Activated naive CD4-positive, alpha-beta T cell treated with Interleukin-2 at 50 U/mL for 16 hours (primary cell): ENCODE data around the gene LRBA.
"Not testable (repeated sequence)": the region's sequence is repeated elsewhere in the genome, so short reads cannot be mapped to it uniquely, and the experiment has no call there.

Source experiments
- DNase-seq: peaks from one replicate; pipeline ENCODE4 v3.0.0-alpha.2; 2020

The LRBA gene

GRCh38 chr4:150940123-150940522 is 75.0 kb downstream of the LRBA start:
- no peak for DNase-seq

- no peak for DNase-seq
Observed at GRCh38 chr4:150939530-150939929, 75.6 kb downstream of the LRBA start.

- no peak for DNase-seq
Observed at GRCh38 chr4:150938873-150939499, 76.1 kb downstream of the LRBA start.

GRCh38 chr4:150938417-150938816 is 76.7 kb downstream of the LRBA start:
- no peak for DNase-seq

- no peak for DNase-seq
Observed at GRCh38 chr4:150934022-150934421, 81.1 kb downstream of the LRBA start.

- DNase-seq: no peak
Observed at GRCh38 chr4:150931796-150932195, 83.3 kb downstream of the LRBA start.

- DNase-seq: no peak
Observed at GRCh38 chr4:150931005-150931404, 84.1 kb downstream of the LRBA start.

- DNase-seq: no peak
Observed at GRCh38 chr4:150923945-150924344, 91.1 kb downstream of the LRBA start.

- DNase-seq: not testable (repeated sequence)
Observed at GRCh38 chr4:150921486-150921885, 93.6 kb downstream of the LRBA start.

- DNase-seq: not testable (repeated sequence)
Observed at GRCh38 chr4:150918562-150918961, 96.5 kb downstream of the LRBA start.

GRCh38 chr4:150911326-150911725 is 103.8 kb downstream of the LRBA start:
- DNase-seq: no peak

GRCh38 chr4:150909116-150909515 is 106.0 kb downstream of the LRBA start:
- no peak for DNase-seq

- no peak for DNase-seq
Observed at GRCh38 chr4:150906987-150907633, 108.0 kb downstream of the LRBA start.

- DNase-seq: no peak
Observed at GRCh38 chr4:150904671-150905070, 110.4 kb downstream of the LRBA start.

GRCh38 chr4:150903603-150904002 is 111.5 kb downstream of the LRBA start:
- no peak for DNase-seq

- no peak for DNase-seq
Observed at GRCh38 chr4:150896497-150896896, 118.6 kb downstream of the LRBA start.

- DNase-seq: no peak
Observed at GRCh38 chr4:150890246-150890645, 124.8 kb downstream of the LRBA start.

- DNase-seq: no peak
Observed at GRCh38 chr4:150889306-150889705, 125.8 kb downstream of the LRBA start.

- no peak for DNase-seq
Observed at GRCh38 chr4:150888625-150889024, 126.5 kb downstream of the LRBA start.

GRCh38 chr4:150888217-150888616 is 126.9 kb downstream of the LRBA start:
- DNase-seq: no peak

- DNase-seq: no peak
Observed at GRCh38 chr4:150886597-150886996, 128.5 kb downstream of the LRBA start.

- DNase-seq: no peak
Observed at GRCh38 chr4:150884625-150885024, 130.5 kb downstream of the LRBA start.

GRCh38 chr4:150875367-150875766 is 139.7 kb downstream of the LRBA start:
- no peak for DNase-seq

- no peak for DNase-seq
Observed at GRCh38 chr4:150874338-150875226, 140.5 kb downstream of the LRBA start.
